Loucy (cell line): ENCODE results near the gene ANKRD10.

Source experiments
- CTCF ChIP-seq: fragments of 200-600 bp; sonication (generic); conservative IDR thresholded peaks from 2 replicates; pipeline ENCODE4 v1.5.1; 2014; ENCODE audit warnings: mild to moderate bottlenecking, antibody characterized with exemption, low read length
- EZH2phosphoT487 ChIP-seq: fragments of 200-600 bp; IDR thresholded peaks from 2 replicates; pipeline ENCODE4 v1.6.1; 2018; ENCODE audit warnings: antibody characterized with exemption, mild to moderate bottlenecking, moderate library complexity, borderline replicate concordance

DNA sequence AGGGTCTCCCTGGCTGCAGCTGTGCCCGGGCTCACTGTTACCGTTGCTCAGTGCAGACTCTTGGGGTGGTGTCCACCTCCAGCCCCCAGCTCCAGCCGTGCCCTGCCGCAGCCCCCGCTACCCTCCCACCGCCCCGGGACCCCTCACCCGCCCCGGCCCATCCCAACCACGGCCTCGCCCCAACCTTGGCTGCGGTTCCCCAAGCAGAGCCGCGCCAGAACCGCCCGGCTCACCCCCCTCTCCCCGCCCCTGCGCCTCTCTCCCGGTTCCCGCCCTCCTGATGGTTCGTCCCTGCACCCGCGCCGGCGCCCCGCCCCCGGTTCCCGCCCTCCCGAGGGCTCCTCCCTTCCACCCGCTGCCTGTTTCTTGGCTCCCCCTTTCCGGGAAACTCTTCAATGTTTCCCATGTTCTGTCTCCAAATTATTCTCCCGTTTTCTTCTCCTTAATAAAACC lies 40.3 kb downstream of the ANKRD10 start:
- TF ChIP-seq EZH2phosphoT487, result no peak
- TF ChIP-seq CTCF, result no peak
